Stimulated activated CD4-positive, alpha-beta T cell treated with anti-CD3 and anti-CD28 coated beads, Interleukin-4, amount 100 ng/mL, for 48 hours (primary cell): Measurements from ENCODE around the gene ACTN4.

ENCODE experiments used
- DNase-seq, 2 donors: peaks; one replicate each; pipeline ENCODE4 v3.0.0-alpha.2; 2020; ENCODE audit warnings: low read depth in 2 of 2

Gene ACTN4

DNA sequence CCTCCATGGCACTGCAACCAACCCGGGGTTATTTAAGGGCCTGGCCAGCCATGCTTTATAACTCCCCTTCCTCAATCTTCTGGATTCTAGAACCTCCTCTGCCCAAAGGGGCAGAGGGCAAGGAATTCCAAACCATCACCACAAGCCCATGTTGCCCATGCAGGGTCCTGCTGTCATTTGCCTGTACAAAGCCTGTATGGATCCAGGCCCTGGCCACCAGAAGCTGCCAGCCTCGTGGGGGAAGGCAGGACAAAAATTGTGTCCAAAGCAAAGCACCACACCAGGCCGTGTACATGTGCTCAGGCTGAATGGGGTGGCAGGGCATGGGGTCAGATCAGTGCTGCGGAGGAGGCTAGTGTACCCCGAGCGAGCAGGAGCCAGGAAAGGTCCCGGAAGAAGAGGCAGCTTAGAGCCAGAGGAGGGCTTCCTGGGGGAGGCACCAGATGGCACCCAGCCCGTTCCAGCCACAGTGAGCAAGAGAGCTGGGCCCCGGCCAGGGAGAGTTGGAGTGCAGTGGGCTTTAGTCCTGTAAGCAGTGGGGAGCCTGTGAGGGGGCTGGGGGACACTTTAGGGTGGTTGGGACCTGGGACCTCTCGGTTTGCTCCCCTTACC is 61.1 kb downstream of the ACTN4 start:
- DNase-seq, result no peak

DNA sequence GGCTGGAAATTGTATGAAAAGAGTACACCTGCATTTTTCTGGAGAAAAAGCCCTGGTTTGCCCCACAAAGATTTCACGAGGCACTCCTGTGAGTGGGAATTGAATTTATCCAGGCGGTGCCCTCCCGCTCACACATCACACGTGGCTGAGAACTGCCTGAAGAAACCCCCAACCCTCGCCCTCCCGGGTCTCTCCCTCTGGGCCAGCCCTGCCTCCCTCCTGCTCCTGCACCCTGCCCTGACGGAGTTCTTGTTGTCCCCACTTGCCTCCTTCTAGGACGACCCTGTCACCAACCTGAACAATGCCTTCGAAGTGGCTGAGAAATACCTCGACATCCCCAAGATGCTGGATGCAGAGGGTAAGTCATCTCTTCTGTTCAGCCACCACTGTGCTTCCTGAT is 61.7 kb downstream of the ACTN4 start:
- DNase-seq, result no peak

DNA sequence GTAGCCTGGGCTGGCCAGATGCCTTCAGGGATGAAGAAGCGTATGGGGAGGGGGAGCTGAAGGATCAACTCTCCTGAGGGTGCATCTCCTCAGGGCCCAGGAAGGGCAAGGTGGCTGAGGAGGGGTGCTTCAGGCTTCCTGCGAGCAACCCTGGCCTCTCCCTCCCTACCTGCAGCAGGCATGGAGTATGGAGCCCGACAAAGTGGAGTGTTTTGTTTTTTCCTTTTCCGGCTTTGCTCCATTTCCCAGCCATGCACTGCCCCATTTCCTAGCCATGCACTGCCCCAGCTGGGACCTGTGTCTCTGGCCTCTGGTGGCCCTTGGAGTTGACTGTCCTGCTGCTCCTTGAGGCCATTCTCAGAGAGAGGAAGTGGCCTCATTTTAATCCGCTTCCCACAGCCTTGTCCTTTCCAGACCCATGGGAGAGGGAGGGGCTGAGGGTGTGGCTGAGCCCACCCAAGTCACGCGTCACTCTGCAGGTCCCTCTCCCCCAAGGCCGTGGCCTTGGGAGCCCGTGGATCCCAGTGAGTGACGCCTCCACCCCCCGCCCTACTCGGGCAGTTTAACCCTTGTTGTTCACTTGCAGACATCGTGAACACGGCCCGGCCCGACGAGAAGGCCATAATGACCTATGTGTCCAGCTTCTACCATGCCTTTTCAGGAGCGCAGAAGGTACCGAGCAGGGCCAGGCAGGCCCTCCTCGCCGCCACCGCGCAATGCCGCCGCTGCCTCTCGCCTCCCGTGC is 62.4 kb downstream of the ACTN4 start:
- DNase-seq, result no peak

DNA sequence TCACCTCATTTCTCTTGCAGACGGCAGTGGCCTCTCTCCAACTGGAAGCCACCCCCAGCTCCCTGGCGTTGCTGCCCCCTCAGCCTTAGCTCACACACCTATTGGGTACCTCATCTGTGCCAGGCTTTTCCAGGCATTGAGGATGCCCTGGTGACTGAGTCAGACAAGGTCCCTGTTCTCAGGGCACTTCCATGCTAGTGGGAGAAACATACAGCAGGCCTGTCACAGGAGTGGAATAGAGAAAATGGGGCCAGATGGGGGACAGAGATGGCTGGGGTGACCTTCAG is 62.9 kb downstream of the ACTN4 start:
- DNase-seq, result no peak

DNA sequence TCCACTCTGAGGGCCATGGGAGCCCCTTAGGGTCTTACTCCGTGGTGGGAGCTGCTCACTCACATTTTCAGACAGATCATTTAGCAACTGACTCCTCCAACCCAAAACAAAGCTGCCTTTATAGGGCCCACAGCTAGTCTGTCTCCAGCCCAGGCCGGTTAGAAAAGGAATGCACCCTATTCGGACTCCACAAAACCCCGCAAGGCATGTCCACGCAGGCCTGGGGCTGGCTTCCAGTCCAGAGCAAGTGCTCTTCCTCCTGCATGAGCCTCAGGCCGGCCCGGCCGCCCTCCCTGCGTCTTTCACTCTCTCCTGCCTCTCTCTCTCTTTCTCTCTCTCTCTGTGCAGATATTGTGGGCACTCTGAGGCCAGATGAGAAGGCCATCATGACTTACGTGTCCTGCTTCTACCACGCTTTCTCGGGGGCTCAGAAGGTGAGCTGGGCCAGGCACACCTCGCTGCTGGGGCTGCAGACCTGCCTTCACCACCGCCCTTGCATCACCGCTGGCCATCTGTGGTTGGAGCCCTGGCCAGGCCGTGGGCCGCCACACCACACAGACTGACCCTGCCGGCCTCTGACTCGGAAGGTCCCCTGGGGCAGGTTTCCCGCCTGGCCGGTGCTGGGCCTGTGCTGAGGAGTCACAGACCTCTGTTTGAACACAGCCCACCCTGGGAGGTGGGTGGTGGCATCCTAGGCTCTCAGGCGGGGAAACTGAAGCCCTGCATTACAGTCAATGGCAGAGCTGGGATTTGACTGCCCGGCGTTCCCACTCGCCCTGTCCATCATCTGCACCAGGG is 63.7 kb downstream of the ACTN4 start:
- no peak for DNase-seq

DNA sequence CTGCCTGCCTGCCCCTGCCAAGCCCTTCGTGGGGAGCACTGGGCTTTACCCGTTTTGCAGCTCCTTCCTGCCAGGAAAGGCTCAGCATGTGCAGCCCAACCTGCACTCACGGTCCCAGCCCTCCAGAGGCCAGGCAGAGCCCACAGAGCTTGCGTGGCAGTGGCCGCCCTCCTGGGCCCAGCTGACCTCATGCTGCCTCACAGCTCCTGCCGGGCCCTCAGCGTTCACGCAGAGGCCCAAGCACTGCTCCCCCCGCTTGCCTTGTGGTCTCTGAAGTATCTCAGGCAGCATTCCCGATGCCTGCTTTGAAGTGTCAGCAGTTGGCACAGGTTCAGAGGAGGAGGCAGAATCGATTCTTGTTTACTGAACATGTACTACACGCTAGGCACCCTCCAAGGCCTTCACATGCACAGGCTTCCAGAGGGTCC is 64.3 kb downstream of the ACTN4 start:
- no peak for DNase-seq

DNA sequence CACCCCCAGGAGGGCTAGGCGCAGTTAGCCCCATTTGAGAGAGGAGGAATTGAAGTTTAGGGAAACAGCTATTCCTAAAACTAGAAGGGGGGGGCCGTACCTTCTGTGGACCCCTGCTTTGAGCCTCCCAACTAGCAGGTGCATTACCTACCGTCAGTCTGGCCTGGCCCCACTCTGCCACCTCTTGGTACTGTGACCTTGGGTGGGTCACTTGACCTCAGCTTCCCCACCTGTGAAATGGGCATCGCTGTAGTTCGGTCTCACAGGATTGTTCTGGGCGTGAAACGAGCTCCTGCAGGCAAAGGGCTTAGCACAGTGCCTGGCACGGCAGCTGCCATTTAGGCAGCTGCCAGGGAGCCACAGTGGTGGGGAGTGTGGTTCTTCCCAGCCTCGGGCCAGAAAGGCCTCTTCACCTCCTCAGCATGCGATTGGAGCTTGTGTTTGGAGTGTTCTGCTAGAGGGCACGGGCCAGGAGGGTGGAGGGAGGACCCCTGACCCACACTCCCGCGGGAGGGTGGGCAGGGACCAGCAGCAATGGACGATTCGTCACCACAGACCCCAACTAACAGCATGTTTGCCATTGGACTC is 64.8 kb downstream of the ACTN4 start:
- DNase-seq, result no peak

DNA sequence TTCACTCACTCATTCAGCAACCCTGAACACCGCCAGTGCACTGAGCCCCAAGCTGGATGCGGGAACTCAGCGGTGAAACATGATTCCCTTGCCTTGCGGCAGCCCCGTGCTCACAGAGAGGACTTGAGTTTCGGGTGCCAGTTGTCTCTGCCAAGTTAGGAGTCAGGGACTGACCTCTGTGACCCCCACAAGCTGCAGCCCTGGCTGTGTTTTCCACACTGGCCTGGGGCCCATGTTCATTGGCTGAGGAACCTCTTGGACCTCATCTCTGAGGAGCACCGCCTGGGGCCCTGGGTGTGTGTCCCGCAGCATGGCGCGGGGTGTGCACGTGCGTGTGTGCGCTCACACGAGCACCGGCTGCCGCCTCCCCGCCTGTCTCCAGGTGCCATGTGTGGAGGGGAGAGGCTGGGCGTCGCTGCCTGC is 65.8 kb downstream of the ACTN4 start:
- DNase-seq, result no peak

DNA sequence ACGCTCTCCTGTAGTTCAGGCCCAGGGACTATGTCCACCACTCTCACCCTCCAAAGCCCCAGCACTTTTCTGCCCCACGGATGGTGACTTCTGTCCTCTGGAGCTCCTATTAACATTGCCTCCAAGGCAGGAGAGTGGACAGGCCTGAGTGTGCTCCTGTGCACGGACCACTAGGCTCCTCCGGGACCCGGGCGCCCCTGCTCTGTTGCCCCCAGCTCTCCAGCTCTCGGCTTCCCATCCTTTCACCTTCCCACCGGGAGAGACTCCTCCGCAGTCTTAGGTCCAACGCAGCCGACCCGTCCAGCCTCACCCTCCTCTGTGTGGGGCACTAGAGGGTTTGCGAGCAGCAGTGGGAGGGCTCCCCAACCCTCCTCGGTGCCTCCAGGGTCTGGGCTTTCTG is 66.4 kb downstream of the ACTN4 start:
- no peak for DNase-seq

DNA sequence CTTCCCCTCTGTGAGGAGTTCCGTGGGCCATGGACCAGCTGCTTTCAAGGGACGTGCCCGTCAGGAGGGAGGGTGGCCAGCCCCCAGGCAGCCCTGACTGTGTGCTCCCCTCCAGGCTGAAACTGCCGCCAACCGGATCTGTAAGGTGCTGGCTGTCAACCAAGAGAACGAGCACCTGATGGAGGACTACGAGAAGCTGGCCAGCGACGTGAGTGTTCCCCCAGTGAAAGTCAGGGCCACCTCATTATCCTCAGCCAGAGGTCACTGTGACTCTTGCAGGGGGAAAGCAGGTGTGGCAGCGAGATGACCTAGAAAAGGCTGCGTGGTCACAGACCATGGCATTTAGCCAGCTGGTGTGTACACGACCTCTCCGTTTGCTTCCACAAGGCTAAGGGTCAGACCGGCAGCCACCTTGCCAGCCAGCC is 66.9 kb downstream of the ACTN4 start:
- DNase-seq, result no peak

DNA sequence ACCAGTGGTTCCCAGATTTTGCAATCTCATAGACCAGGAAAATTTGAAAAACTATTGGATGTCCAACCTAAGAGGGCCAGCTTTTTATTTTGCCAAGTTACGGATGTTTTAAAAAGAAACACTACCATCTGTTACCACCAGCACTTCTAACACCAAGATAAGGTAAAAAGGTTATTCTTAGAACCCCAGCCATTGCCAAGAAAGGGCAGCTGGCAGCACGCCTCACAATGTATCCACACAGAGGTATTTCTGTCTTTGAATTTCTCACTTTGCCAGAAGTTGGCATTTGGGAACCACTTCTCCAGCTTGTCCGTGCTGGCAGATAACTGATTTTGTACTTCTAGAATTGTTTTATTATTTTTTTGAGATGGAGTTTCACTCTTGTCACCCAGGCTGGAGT is 68.1 kb downstream of the ACTN4 start:
- no peak for DNase-seq

DNA sequence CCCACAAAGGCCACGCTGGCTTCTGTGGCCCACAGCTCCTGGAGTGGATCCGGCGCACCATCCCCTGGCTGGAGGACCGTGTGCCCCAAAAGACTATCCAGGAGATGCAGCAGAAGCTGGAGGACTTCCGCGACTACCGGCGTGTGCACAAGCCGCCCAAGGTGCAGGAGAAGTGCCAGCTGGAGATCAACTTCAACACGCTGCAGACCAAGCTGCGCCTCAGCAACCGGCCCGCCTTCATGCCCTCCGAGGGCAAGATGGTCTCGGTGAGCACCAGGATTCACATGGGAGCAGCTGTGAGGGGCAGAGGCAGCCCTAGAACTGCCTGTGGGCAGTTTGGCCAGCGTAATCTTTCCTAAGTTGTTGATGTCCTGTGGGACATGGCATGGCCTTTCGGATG is 69.6 kb downstream of the ACTN4 start:
- DNase-seq, result no peak

DNA sequence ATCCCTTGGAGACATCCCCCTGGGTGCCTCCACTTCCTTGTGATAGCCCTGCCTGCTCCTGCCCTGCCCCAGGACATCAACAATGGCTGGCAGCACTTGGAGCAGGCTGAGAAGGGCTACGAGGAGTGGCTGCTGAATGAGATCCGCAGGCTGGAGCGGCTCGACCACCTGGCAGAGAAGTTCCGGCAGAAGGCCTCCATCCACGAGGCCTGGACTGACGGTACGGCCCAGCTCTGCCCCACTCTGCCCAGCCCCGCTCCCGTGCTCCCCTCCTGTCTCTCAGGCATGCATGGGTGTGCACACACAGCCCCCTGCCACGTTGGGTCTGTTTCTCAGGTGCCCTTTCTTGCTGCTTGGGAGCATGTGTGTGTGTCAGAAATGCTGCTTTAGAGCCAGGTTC is 70.4 kb downstream of the ACTN4 start:
- no peak for DNase-seq

DNA sequence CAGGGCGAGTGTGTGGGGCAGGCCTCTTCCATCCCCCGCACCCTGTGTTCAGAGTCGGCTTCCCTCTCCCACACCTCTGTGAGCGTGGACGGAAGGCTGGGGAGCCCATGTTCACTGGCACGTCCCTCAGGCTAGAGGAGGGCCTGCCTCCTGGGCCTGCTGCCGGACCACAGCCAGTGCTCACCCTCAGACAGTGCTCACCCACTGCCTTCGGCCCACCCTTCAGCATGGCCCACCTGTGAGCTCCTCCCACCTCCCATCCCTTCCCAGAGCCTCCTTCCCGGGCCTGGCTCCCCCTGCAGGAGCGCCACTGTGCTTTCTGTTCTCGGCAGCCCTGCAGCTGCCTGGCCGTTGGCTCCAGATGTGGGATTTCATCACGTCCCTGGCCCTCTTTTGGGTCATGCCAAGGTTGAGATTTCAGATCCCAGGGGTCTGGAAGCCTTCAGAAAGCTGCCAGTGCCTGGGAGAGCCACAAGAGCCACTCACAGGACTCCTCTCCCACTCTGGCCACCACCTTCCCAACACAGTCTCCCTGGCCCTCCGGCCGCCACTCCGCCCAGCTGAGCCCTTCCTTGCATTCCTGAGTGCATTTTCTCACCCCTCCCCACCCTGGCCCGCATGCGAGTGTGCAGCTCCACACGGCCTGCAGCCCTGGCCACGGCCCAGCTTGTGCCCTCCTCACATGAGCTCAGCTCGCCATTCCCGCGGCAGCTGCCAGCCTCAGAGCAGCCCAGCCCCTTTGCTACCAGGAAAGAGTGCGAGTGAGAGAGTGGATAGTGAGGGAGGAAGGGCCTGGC is 71.5 kb downstream of the ACTN4 start:
- no peak for DNase-seq

DNA sequence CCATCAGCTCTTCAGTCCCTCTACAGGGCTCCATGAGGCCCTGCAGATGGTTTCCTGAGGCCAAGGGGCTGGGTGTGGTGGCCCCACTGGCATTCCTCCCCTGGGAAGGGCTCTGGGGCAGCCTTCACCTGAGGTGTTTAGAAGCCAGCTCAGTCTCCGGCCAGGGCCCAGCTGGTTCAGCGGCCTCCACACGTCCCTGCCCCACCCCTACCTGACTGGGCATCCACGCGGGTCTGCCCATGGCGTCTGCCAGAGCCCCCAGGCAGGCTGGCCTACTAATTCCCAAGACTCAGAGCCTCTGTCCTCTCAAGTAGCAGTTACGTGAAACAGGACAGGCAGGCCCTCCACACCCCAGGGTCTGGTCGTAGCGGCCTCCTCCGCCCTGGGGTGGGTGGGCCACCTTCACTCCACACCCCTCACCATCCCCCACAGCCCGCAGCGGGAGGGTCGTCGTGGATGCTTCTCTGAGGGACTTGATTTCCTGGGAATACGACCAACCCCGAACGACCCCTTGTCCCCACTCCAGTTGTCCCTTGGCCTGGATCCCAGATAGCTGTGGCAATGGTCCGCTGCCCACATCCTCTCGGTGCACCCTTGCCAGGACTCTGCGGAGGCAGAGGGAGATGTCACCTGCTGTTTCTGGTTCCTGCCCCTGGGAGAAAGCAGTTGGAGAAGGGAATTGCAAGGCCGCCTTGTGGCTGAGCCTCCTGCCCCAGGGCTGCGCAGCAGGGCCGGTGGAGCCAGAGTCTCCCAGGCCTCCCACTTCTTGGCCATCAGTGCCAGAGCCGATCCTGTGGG is 72.5 kb downstream of the ACTN4 start:
- DNase-seq, result no peak

DNA sequence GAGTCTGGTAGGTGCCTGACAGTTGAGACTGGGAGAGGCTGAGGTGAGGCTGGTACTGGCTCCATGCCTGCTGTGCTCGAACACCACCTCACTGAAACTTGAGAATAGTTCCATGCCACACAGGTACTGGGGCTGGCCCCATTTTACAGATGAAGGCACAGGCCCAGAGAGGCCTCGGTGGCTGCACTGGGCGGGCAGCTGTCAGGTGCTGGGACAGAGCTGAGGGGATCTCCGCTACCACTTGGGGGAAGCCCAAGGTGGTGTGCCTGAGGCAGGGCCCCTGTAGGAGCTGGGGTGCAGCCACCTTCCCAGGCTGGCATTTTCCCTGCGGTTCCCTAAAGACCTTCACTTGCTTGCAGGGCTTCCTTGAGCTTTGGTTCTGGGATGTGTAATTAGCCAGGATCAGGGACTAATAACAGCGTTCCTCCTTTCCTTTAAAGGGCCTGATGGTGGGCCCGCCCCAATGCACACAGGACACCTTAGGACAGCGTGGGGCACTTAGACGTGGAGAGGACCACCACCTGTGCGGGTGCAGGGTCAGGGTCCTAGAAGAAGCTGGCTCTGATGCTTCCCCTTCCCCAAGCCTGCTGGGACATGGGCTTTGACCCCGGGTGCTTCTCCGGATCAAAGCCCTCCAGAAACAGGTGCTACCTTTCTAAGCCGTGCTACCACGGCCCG is 73.2 kb downstream of the ACTN4 start:
- no peak for DNase-seq

DNA sequence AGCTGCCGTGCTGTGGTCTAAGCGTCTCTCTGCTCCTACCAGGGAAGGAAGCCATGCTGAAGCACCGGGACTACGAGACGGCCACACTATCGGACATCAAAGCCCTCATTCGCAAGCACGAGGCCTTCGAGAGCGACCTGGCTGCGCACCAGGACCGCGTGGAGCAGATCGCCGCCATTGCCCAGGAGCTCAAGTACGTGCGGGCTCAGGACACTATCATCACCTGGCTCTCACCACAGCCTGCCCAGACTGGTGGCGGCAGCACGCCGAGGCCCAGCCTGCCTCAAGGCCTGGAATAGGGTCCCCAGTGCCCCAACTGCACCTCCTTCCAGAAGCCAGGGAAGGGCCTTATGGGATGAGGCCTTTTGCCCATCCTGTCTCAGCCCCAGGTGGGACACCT is 74.0 kb downstream of the ACTN4 start:
- no peak for DNase-seq

DNA sequence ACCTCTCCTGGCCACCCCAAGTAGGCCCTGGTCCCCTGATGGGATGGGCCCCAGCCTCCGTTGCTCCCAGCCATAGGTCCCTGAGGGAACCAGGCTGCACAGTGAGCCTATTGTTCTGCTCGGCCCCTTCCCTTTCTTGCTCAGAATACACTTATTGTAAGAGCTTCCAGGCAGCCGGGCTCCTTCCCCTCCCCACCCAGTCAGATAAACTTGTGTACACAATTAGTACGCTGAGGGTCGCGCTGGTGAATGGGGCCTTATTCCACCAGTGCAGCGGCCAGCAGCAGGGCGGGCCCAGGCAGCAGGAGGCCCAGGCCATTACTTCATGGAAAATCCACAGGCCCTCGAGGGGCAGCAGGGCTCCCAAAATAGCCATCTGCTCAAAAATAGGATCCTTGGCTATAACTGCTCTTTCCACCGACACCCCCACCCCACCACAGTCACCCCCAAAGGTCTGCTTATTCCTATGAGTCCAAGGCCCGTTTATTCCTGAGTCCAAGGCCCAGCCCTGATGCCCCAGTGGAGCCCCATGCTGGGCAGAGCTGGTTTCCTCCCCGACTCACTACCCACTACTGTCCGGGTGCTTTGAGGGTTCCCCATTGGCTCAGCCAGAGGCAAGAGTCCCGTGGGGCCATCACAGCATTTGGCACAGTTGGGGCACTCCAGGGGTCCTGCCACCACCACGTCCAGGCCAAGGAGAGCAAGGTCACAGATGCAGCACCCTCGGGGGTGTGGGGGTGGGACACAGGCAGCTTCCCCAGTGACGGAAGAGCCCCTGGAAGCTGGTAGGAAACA is 74.7 kb downstream of the ACTN4 start:
- no peak for DNase-seq

DNA sequence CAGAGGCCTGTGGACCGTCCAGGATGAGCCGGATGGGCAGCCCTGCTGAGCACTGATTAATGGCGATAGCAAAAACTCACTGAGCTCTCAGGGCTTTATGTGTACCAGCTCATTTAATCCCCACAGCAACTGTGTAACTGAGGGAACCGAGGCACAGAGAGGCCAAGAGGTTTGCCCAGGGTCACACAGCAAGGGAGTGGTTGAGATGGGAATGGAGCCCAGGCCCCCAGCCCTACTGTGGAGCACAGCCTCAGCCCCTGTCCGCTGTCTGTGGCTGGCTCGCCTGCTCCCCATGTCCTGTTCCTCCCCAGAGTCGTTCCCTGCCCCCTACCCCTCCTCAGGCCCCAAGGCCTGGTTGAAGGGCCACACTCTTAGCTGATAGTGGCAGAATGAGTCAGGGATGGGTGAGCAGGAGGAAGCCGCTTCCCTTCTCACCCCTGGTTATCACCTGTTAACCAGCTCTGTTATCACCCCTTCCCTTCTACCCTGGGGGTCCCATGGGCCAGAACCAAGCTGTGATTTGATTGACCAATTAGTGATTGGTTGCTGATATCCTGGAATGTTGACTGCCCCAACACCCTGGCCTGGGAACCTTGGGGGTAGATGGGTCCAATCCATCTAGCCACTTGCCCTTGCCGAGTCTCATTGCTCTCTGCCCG is 75.6 kb downstream of the ACTN4 start:
- DNase-seq, result no peak
